ELR (cell line): ENCODE results near the gene LEF1.

Experiments
- DNase-seq: peaks from one replicate; pipeline ENCODE4 v3.0.0-alpha.2; 2015; ENCODE audit warnings: low read depth

The LEF1 gene

DNA sequence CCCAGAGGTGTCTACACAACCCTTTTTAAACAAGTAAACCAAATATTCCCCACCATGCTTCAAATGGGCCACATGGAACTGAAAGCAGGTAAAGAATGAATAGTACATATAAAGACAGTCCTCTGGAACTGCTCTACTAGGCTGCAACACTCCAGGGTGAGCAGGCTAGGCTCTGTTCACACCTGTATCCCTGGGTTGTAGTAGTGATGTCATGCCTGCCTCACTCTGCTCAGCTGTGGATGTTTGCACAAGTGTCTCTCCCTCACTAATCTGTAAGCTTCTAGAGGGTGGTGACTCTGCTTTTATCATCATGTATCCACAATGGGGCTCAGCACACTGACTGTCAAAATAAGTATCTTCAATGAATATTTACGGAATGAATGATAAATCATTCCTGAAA is 20.4 kb downstream of the LEF1 start:
- DNase-seq, result no peak

DNA sequence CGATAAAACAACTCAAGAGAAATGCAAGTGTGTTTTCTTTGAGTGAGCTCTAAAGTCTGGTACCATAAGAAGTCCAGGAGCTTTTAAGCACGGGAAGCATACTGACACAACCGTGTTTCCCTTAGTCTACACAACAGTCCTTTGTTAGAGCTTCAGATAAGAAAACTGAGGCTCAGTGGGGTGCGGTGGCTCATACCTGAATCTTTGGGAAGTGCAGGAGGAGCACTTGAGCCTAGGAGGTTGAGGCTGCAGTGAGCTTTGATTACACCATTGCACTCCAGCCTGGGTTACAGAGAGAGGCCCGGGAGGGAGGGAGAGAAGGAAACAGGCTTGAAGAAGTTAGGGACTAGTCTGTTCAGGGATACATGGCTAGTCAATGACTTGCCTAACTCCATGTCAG is 21.9 kb downstream of the LEF1 start:
- no peak for DNase-seq

DNA sequence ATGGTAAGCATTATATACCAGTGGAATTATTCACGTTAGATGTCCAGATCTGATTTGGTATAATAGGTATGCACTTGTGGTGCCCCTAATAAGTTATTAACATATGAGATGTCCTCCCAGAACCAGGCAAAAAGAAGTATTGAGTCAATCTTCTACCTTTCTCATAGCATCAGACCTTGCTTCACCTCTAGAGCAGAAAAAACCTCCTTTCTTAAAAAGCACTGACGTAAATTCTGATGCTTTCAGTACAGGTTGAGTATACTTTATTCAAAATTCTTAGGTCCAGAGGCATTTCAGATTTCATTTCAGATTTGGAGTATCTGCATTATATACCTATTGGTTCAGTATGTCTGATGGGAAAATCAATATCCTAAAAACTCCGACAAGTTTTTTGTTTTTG is 22.4 kb downstream of the LEF1 start:
- no peak for DNase-seq

DNA sequence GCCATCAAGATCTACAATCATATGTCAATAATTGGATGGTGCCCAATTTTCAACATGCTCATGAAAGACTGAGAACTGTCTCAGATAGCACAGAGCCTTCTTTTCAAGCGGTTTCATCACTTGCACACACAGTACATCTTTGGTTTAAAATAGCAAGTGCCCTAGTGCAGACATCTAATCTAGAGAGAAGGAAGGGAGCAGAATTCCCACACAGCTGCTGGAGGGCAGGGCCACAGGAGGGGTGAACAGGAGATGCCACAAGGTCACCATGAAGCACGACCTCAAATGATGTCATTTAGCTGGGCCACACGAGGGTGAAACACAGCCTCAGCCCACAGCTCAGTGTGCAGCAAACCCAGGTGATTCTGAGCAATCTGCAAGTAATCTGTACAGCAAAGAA is 24.3 kb downstream of the LEF1 start:
- no peak for DNase-seq

DNA sequence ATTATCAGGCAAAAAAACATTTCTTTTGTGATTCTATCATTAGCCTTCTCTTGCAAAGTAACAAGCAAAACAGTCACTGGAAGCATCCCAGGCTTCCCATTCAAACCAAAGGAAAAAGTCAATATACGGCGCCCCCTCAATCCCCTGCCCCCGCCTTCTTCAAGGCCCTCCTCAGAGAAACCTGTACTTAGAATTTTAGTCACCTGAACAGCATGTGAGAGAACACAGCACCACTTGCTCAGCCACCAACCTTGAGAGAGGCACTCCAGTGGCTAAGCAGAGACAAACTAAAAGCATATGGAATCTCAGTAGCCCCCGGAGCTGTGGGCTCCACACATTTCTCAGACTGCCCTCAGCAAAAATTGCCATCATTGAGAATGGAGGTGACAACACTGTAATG is 25.2 kb downstream of the LEF1 start:
- DNase-seq, result no peak

DNA sequence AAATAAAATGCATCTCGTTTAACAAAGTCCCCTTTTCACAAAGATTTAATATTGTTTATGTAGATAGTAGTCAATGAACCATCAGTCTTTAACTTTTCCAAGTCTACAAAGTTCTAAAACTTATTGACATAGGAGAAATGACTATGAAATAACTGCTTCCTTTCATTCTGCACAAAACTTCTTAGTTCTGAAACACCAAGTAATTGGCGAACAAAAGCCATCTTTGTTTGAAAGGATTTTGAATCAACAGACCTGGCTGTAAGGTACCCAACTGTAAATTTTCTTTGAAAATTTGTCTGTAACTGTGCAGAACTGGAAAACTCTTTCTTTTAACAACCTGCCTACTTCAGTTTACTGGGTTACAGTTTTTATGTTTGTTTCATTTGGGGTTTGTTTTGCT is 25.9 kb downstream of the LEF1 start:
- DNase-seq, result no peak

DNA sequence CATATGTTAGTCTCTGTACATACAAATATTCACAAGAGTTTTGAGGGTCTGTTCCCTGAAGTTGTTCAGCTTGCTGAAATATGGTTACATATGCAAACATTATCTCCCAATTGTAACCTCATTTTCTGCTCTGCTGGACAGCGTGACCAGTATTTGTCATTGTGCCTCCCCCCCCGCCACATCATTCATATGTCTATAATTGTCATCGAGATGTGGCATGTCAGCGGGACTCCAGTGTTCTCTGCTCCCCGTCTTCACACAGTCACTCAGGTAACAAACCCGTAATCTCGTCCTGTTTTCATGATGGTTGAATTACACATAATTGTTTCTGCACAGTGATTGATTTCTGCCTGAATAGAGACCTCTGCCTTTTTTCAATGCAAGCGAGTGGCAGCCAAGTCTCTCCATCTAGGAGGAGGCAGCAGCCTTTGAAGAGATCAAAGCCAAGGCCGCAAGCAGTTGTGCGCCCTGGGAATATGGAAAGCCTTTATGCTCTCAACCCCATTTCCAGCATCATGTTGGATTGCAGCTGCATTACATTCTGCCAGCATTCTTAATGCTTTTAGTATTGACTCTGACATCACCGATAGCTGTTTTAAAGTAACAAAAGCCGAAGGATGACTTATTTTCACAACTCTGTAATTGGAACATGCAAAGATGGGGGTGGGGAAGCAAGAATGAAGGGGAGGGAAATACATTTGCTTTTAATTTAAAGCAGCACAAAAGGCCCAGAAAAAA is 27.4 kb downstream of the LEF1 start:
- DNase-seq, result no peak

DNA sequence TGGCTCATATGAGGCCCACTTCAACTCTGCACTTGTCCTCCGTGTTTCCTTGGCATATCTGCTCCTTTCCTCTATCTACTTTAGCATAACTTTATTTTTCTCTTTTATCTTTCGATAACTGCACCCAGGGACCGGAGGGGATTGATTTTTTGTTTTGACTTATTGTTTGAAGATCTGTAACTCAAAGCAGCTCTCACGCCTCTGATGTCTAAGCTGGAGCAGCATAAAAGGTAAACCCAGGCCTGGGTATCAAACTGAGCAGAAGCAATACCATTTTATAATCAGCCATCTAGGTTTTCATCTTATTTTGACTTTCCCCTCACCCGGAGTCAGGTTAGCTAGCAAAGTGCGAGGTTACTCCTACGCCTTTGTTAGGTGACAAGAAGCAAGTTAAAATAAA is 28.4 kb downstream of the LEF1 start:
- no peak for DNase-seq

DNA sequence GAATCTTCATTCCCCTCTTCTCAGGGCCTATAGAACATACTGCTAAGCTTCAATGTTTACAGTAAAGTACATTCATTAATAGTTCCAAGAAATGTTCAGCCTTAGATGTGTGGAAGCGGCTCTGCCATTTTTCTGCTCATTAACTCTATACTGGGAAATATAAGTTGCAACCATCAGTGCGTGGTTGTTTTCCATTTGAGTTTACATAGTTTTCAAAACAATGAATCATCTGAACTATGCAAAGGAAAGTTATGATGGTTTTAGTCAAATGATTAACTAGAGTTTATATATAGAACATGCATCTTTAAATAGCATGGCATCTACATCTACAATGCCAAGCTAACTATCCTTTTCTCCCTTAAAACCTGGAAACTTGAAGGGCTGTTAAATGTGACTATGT is 29.6 kb downstream of the LEF1 start:
- DNase-seq, result no peak

DNA sequence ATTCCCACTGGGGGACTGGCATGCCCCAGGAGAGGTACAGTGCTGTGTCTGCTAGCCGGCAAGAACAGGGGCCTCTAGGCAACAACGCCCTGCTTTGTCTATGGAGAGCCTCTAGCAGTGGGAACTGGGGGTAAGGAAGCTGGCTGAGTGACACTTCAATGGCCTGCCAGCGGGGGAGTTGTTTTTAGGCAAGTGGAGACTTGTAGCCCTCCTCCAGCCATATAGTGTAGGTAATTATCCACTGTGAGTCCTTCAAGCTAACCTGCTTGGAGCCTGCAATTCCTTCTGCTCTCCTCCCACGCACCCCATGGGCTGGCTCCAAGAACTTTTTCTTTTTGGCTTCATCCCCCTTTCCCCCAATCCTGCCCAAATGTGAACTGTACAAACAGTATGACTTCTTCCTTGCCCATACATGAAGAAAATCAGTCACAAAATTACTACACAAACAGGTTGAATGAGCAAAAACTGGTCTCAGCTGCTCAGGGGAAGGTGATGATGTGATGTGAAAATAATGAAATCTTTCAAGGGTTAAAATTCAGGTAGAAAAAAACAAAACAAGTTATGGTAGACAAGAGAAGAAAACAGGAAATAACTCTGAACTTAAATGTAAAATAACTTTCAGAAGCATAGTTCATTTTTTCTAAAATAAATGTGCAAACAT is 33.1 kb downstream of the LEF1 start:
- no peak for DNase-seq

DNA sequence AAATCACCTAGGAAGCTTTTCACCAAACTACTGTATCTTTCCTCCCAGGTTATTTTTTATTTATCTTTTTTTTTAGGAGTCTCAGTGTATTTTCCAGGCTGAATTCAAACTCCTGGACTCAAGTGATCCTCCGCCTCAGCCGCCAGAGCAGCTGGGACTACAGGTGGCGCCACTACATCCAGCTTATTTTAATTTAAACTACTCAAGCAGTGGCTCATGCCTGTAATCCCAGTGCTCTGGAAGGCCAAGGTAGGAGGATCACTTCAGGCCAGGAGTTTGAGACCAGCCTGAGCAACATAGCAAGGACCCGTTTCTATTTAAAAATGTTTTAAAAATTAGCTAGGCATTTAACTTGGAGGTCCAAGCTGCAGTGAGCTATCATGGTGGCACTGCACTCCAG is 37.8 kb downstream of the LEF1 start:
- DNase-seq, result no peak

DNA sequence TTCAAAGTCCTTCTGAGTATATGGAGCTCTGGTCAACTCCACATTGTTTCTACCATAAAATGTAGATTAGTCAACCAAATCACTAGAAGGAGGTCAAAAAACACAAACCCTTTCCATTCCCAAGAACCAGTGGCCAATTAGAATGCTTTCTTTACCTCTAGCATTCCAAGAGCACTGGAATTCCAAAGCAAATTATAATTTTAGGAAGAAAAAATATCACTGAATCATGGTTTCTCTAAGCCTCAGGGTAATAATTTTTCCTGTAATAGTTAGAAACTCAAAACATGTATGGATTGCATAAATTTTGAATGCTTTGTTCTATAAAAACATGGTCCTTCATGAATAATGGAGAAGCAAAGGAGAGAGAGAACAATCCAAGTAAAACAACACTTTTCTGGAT is 39.5 kb downstream of the LEF1 start:
- DNase-seq, result no peak

DNA sequence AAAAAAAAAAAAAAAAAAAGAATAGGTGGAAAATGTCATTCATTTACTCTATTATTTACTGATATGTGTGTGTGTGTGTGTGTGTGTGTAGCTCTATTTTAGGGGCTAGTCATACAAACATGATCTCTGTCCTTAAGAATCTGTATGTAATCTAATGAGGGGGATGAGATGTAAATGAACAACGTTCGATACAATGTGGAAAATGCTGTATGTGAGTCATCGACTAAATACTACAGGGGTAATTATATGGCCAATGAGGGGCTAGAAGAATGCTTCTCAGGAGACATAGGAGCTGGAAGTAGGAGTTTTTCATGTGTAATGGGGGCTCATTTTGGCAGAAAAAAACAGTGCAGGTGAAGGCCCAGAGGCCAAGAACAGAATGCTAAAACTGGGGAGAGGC is 41.9 kb downstream of the LEF1 start:
- peak; percentile 22 for DNase-seq

DNA sequence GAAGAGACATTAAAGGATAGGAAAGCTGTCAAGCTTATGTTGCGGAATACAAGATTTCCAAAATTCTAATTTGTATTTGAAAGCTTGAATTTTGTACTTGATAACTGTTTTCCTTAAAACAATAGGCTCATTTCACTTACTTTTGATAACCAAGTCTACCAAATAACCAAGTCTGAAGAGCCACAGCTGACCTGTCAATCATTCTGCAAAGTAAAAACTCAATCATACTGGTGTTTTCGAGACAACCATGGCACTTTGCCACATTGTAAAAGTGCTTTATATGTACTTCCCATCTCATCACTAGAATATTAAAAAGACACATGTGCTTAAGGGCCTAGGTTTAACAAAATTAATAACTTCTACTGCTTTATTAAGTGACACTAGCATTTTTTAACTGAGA is 47.9 kb downstream of the LEF1 start:
- DNase-seq, result no peak

DNA sequence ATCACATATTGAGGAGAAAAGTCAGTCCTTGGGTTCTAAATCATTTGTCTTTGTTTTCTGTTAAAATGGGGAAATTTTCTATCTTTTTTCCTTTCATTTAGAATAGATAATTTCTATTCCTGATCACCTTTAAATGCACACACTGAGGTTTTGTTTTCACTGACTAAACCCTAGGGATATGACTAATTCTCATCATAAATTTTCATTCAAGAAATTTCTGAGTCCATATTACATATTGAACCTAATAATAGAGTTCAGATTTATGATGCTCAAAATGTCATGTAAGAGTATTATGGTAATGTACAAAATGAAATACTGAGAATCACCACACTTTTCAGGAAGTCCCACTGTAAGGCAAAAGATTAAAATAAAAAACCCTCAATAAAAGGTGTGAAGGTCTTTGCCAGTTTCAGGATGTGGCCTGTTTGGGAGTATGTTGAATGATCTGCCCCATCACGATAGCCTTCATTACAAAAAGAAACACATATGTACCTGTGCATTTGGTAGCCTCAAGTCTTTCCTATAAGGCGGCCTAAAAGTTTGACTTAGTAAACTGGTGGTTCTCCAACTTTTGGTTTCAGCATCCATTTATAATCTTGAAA is 49.4 kb downstream of the LEF1 start:
- DNase-seq, result peak; percentile 27

DNA sequence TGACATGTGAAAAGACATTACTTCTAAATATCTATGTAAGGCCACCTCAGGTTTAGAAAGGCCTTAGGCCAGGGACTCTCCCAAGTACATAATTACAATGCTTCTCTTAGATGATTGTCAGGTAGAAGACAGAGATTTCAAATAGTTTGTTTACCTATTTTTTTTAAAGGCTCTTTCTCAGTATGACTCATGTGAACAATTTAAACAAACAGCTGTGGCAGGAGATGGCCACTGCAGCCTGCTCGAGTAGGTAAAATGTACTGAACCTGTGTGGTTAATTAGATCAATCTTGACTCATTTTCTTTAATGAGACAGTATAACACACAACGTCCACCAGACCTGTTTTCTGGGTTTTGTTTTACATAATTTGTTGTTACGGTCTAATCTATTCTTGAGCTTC is 50.2 kb downstream of the LEF1 start:
- DNase-seq, result peak; percentile 54

DNA sequence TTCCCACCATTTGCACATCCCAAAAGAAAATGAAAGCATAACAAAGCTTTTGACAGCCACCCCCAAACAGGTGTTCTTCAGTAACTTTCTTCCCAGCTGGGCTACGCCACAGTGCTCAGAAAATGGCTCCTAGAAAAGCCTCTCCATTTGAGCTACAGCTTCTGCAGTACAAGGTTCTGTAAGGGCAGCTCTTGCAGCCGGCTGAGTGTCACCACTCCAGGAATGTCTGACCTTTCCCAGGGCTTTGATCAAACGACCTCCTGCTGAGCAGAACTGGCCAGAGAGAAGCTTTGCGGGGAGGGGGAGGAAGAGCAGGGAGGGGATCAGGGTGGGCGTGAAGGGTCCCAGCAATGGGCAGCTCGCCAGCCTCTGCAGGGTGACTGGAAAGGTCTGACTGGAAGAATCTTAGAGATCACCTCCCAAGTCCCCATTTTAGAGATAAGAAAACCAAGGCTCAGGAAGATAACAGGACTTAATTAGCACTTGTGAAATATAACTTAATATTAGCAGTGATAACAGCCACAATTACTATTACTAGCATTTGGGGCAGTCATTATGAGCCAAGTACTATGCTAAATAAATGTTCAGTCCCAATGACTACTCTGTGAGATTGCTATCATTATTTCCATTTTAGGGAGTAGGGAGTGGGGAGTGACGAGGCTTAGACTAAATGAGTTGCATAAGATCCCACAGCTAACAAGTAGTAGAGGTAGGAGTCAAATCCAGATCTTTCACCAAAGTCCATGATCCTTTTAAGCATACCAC is 51.1 kb downstream of the LEF1 start:
- DNase-seq, result no peak

DNA sequence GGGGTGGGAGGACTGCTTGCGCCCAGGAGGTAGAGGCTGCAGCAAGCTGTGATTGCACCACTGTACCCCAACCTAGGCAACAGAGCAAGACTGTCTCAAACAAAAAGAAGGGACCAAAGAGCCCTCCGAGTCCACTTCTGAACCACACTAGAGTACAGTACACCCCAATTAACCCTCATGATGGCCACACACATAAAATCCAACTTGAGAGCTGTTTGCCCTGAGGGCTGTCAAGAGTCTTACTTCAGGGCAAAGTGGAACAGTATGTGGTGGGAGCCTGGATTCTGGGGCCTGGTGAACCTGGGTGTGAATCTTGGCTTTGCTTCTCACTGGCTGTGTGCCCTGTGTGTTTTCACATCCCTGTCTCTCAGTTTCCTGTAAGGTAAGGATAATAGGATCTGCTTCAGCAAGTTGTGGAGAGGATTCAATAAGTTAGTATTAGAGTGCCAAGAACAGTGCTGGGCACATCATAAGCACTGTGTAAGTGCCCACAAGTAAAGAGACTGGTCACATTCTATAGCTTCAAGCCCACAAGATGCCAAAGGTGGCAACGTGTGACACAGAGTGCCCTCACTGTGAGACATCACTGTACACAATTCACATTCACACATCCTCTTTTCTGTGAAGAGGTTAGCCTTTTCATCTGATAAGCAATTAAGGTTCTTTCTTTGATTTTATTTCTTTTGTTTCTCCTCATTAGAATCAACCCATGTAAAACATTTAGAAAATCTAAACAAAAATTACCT is 52.1 kb downstream of the LEF1 start:
- no peak for DNase-seq

DNA sequence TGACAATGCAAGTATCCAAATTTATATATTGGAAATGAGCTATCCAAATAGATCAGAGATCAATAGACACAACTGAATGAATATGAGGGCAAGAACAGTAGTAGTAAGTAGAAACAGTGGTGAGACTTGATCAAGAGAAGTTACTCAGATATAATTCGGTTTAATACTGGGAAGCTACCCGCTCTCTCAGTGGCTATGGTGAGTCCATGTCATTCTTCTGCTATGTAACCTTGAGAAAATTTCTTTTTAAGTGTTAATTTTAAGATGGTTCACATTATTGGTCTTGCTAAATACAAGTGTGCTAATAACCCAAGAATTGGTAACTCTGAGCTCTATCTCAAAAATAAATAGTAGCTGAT is 53.6 kb downstream of the LEF1 start:
- DNase-seq, result no peak

DNA sequence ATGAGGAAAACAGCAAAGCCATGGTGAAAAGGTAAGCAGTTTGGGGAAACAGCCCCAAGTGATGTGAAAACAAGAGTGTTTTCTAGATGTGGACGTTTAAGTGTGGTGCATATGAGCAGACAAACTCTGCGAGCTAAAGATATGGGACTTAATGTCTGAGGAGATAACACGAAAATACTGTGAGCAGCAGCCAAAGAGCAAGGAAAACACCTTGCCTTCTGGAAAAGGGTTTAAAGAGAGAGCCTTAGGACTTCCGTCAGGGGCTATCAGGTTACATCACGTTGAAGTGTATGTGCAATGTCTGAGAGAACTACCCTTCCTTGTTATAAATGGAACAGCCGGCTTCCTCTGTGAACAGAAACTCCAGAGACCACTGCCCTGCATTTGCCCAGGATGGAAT is 54.2 kb downstream of the LEF1 start:
- DNase-seq, result no peak

DNA sequence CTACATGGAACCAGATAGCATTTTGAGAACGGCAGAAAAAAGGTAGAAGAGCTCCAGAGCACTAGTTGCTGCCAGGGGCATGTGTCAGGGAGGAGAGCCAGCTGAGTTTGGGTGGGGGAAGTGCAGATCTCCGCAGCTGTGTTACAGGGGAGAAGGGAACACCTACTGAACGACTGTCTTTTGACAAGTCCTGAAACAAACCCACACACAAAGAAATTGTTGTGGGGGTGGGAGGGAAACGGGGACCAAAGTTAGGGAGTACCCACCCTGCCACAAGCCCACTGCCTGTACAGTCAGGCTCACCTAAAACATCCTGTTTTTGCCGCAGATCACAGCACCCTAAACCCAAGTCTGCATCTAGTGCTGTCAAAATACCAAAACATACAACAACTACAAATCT is 55.5 kb downstream of the LEF1 start:
- no peak for DNase-seq

DNA sequence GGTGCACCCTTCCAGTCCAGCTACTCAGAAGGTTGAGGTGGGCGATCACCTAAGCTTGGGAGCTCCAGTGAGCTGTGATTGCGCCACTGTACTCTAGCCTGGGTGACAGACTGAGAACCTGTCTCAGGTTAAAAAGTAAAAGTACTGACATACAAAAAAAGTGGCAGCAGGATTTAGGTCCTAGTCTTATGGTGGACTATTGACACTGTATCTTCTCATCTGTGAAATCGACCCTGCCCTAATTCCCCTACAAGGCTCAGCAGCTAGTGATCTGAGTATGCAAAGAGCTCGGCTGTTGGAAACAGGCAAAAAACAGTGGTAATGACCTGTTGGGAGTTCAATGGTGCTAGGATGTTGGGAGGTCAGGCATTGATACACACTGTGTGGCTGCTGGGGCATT is 57.0 kb downstream of the LEF1 start:
- DNase-seq, result no peak
